Measurements from ENCODE around the gene CP.

CP gene

GRCh38 chr3:149180057-149180573 lies 41.5 kb downstream of the CP start:
- peak; percentile 5 for DNase-seq

GRCh38 chr3:149179220-149179619 lies 42.4 kb downstream of the CP start:
- DNase-seq = no peak

GRCh38 chr3:149177122-149177521 lies 44.5 kb downstream of the CP start:
- DNase-seq = no peak

GRCh38 chr3:149174901-149175300 lies 46.7 kb downstream of the CP start:
- no peak for DNase-seq

- no peak for DNase-seq
Observed at GRCh38 chr3:149170672-149171071, 51.0 kb downstream of the CP start.

GRCh38 chr3:149167898-149168297 lies 53.7 kb downstream of the CP start:
- no peak for DNase-seq

- peak; percentile 56 for DNase-seq
Observed at GRCh38 chr3:149163066-149163465, 58.6 kb downstream of the CP start.

GRCh38 chr3:149162007-149162406 lies 59.6 kb downstream of the CP start:
- DNase-seq = no peak

GRCh38 chr3:149160754-149161300 lies 60.8 kb downstream of the CP start:
- DNase-seq = no peak

GRCh38 chr3:149153402-149153801 lies 68.2 kb downstream of the CP start:
- no peak for DNase-seq

GRCh38 chr3:149152420-149152819 lies 69.2 kb downstream of the CP start:
- peak; percentile 15 for DNase-seq

GRCh38 chr3:149151843-149152242 lies 69.8 kb downstream of the CP start:
- DNase-seq = peak; percentile 74

- DNase-seq = no peak
Observed at GRCh38 chr3:149150436-149150835, 71.2 kb downstream of the CP start.

GRCh38 chr3:149145974-149146373 lies 75.7 kb downstream of the CP start:
- DNase-seq = peak; percentile 53

- no peak for DNase-seq
Observed at GRCh38 chr3:149145356-149145755, 76.3 kb downstream of the CP start.

- no peak for DNase-seq
Observed at GRCh38 chr3:149142682-149143081, 78.9 kb downstream of the CP start.

GRCh38 chr3:149134575-149134974 lies 87.1 kb downstream of the CP start:
- DNase-seq = no peak

- DNase-seq = no peak
Observed at GRCh38 chr3:149131589-149131988, 90.0 kb downstream of the CP start.

- peak; percentile 96 for DNase-seq
Observed at GRCh38 chr3:149129326-149130205, 92.1 kb downstream of the CP start, which contains the start of gene HPS3. TSS of gene HPS3 (plus strand) at chr3:149129638. CDS start at chr3:149129724, 86 bp downstream.

GRCh38 chr3:149128821-149129220 lies 92.8 kb downstream of the CP start:
- DNase-seq = no peak

- DNase-seq = no peak
Observed at GRCh38 chr3:149122721-149123578, 98.7 kb downstream of the CP start.

Measured in hematopoietic multipotent progenitor cell treated with erythropoietin and hydrocortisone succinate and interleukin-3 and kit ligand, for 4 days (in vitro differentiated cells).